Astrocyte (in vitro differentiated cells and primary cell): ENCODE measurements around the gene SMC6.

Source experiments
- EZH2 ChIP-seq: IDR thresholded peaks from 2 replicates; pipeline ENCODE4 v1.6.1; 2012; ENCODE audit warnings: mild to moderate bottlenecking, low read length, inconsistent platforms; ENCODE audit not compliant: insufficient read depth
- TF ChIP-seq, protein P1 (sequence below): IDR thresholded peaks from 2 replicates; pipeline ENCODE4 v1.5.1; 2011; ENCODE audit warnings: low read depth, mild to moderate bottlenecking, inconsistent platforms, low read length, moderate library complexity; ENCODE audit not compliant: insufficient read depth

DNA sequence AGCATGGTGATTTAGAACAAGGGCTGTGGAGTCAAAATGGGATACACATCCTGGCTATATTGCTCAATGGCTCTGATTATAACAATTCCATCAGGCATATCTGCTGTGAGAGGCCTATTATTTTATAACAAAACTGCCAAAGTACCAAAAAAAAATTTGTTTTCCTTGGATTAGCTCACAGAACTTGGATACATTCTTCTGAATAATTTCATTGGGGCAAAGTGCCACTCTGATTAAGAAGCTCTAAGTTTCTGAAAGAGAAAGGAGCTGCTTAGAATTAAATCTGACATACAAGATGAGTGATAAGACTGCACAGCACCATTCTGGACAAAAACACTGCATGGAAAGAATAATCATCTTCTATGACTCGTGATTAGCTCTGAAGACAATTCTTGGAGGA, 85.7 kb downstream of the SMC6 start:
- TF ChIP-seq, protein P1, sequence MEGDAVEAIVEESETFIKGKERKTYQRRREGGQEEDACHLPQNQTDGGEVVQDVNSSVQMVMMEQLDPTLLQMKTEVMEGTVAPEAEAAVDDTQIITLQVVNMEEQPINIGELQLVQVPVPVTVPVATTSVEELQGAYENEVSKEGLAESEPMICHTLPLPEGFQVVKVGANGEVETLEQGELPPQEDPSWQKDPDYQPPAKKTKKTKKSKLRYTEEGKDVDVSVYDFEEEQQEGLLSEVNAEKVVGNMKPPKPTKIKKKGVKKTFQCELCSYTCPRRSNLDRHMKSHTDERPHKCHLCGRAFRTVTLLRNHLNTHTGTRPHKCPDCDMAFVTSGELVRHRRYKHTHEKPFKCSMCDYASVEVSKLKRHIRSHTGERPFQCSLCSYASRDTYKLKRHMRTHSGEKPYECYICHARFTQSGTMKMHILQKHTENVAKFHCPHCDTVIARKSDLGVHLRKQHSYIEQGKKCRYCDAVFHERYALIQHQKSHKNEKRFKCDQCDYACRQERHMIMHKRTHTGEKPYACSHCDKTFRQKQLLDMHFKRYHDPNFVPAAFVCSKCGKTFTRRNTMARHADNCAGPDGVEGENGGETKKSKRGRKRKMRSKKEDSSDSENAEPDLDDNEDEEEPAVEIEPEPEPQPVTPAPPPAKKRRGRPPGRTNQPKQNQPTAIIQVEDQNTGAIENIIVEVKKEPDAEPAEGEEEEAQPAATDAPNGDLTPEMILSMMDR: no peak
- no peak for TF ChIP-seq EZH2
